Activated CD8-positive, alpha-beta T cell treated with anti-CD3 and anti-CD28 coated beads for 36 hours (primary cell): ENCODE results near the gene MDM4. TPM values are rescaled to one million over a fixed set of nuclear protein-coding genes. Genes with fewer than 3 reads are reported as not detected.
"Not testable (repeated sequence)": the region's sequence is repeated elsewhere in the genome, so short reads cannot be mapped to it uniquely, and the experiment has no call there.

ENCODE experiments used
- ATAC-seq: fragments of 200-7000 bp; cut with Tn5 transposase; one replicate; pipeline ENCODE4 v1.10.0; 2021; ENCODE audit warnings: mild to moderate bottlenecking, moderate library complexity
- CTCF ChIA-PET: fragments of 350-600 bp; sonication (Branson Sonifier 250); formaldehyde crosslinking; loops from one replicate; lab custom pipeline; 2021; ENCODE audit warnings: antibody characterized with exemption; lab: Charles Lee
- POLR2A ChIA-PET: fragments of 350-600 bp; sonication (Branson Sonifier 250); formaldehyde crosslinking; loops from one replicate; lab custom pipeline; 2021; ENCODE audit warnings: antibody characterized with exemption; lab: Charles Lee
- DNase-seq: peaks from one replicate; pipeline ENCODE4 v3.0.0-alpha.2; 2020
- H3K27ac Mint-ChIP-seq: one replicate; pipeline ENCODE4 v1.8.0; 2021; ENCODE audit warnings: mild to moderate bottlenecking, mixed read lengths
- H3K27me3 Mint-ChIP-seq: one replicate; pipeline ENCODE4 v1.8.0; 2021; ENCODE audit warnings: mixed read lengths
- H3K36me3 Mint-ChIP-seq: one replicate; pipeline ENCODE4 v1.8.0; 2021; ENCODE audit warnings: low read depth, mixed read lengths
- H3K4me1 Mint-ChIP-seq: one replicate; pipeline ENCODE4 v1.8.0; 2021; ENCODE audit warnings: low read depth, mixed read lengths
- H3K4me3 Mint-ChIP-seq: one replicate; pipeline ENCODE4 v1.8.0; 2021; ENCODE audit warnings: mild to moderate bottlenecking, moderate library complexity, mixed read lengths
- H3K9me3 Mint-ChIP-seq: one replicate; pipeline ENCODE4 v1.8.0; 2021; ENCODE audit warnings: mixed read lengths
- intact Hi-C: fragments of 100-400 bp; cut with micrococcal nuclease; formaldehyde crosslinking; loops from one replicate; pipeline ENCODE4 v1.10.0; 2022
- total RNA-seq, 2 experiments: library from RNA; stranded (reverse); gene quantifications; one replicate each; pipeline ENCODE4 v1.2.3, GENCODE V29; 2021
- TF ChIP-seq, protein P1 (sequence below): fragments of 200-600 bp; IDR thresholded peaks from one replicate; pipeline ENCODE4 v1.8.0; 2022; ENCODE audit warnings: antibody characterized with exemption, mild to moderate bottlenecking

The MDM4 gene
- total RNA-seq, 2 experiments from 2014 or later = 89.6 to 94.8 TPM

DNA sequence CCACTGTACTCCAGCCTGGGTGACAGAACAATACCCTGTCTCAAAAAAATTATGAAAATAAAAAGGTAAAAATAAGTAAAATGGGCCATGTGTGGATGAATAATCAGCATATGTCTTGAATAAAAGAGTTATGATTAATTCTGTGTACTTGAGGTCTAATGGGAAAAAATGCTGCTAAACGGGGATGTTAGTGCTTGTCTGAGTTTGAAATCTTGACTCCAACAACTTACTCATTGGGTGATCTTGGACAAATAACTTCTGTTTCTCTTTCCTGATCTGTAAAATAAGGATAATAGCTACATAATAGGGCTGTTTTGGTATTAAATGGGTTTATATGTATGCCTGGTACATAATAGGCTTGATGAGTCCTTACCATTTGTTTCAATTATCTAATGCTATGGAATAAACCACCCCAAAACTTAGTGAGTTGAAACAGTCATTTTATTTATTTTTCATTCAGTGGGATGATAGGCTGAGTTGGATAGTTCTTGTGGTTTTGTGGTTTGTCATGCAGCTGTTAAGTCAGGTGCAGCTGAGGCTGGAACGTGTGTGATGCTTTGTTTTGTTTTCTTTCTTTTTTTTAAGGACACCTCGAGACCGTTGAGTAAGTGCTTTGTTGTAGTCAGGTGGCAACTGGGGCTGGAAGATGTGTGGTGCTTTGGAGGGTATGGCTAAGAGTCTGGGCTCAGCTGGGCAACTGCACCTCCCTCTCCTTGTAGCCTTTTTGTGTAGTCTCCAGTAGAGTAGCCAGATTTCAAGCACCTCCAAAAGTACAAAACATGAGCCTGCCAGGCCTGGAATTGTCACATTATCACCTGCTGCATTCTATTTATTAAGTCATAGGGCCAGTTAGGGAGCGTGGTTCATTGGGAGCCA, 4.9 kb downstream of the MDM4 start:
- DNase-seq (peak; percentile 73), ATAC-seq (peak; percentile 44)
- CTCF ChIA-PET = interaction anchor here (1.3 kb wide), 2 partner anchors 48 to 286 kb away, joined by 3 to 4 read pairs; no protein-coding TSS in a partner anchor
- Mint-ChIP-seq H3K27ac (peak overlapping the region; percentile 85), H3K4me3 (peak overlapping the region; percentile 31), H3K27me3 (no peaks in the 10 kb centered on the region), H3K9me3 (peaks cover 11% of the 10 kb centered on the region), H3K4me1 (peaks cover 65% of the 10 kb centered on the region), H3K36me3 (peaks cover 65% of the 10 kb centered on the region)
- intact Hi-C loops = no loop called here
- TF ChIP-seq, protein P1, sequence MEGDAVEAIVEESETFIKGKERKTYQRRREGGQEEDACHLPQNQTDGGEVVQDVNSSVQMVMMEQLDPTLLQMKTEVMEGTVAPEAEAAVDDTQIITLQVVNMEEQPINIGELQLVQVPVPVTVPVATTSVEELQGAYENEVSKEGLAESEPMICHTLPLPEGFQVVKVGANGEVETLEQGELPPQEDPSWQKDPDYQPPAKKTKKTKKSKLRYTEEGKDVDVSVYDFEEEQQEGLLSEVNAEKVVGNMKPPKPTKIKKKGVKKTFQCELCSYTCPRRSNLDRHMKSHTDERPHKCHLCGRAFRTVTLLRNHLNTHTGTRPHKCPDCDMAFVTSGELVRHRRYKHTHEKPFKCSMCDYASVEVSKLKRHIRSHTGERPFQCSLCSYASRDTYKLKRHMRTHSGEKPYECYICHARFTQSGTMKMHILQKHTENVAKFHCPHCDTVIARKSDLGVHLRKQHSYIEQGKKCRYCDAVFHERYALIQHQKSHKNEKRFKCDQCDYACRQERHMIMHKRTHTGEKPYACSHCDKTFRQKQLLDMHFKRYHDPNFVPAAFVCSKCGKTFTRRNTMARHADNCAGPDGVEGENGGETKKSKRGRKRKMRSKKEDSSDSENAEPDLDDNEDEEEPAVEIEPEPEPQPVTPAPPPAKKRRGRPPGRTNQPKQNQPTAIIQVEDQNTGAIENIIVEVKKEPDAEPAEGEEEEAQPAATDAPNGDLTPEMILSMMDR = no peak
- POLR2A ChIA-PET = interaction anchor here (0.7 to 2.1 kb wide), 4 partner anchors 10 to 1198 kb away, joined by 3 to 11 read pairs (median 3); no protein-coding TSS in a partner anchor

- H3K4me3 Mint-ChIP-seq, DNase-seq, H3K27me3 Mint-ChIP-seq, H3K9me3 Mint-ChIP-seq, intact Hi-C loops, ATAC-seq: not testable (repeated sequence)
- Mint-ChIP-seq H3K36me3 (peaks cover 69% of the 10 kb centered on the region), H3K4me1 (peaks cover 66% of the 10 kb centered on the region), H3K27ac (peak overlapping the region; percentile 78)
- ChIA-PET CTCF (interaction anchor here (1.1 to 1.3 kb wide), 2 partner anchors 16 to 47 kb away, joined by 3 read pairs; no protein-coding TSS in a partner anchor), POLR2A (interaction anchor here (0.8 to 2.1 kb wide), 4 partner anchors 9 to 66 kb away, joined by 3 to 11 read pairs (median 3); no protein-coding TSS in a partner anchor)
Observed at GRCh38 chr1:204521941-204522521, 5.8 kb downstream of the MDM4 start.

DNA sequence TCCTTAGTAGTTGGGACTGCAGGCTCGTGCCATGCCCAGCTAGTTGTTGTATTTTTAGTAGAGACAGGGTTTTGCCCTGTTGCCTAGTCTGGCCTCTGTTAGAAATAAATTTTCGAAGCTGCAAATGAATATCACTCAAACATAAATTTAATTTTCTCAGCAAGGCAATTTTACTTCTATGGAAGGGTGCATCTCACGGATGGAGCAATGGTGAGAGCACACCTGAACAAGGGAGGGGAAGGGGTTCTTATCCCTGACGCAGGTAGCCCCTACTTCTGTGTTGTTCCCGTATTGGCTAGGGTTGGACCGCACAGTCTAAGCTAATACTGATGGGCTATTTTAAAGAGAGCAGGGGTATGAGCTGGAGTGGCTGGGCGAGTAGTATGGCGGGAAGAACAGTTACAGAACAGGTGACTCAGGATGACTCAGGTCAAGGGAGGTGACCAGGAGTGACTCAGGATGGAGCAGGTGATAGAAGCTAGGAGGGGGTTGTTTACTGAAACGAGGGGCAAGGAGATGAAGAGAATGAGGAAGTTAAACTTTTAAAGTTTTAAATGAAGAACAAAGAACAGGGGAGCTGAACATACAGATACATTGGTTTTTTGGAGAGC, 7.5 kb downstream of the MDM4 start:
- CTCF ChIA-PET = interaction anchor here (1.5 to 2.0 kb wide), 2 partner anchors 42 to 283 kb away, joined by 4 to 6 read pairs; no protein-coding TSS in a partner anchor
- Mint-ChIP-seq H3K27me3 (no peaks in the 10 kb centered on the region), H3K27ac (peak overlapping the region; percentile 78), H3K36me3 (peaks cover 63% of the 10 kb centered on the region), H3K4me1 (peaks cover 55% of the 10 kb centered on the region), H3K9me3 (peaks cover 10% of the 10 kb centered on the region), H3K4me3 (no peak overlapping the region)
- ATAC-seq (peak; percentile 12), DNase-seq (peak; percentile 52)
- POLR2A ChIA-PET = interaction anchor here (1.4 to 2.0 kb wide), 5 partner anchors 9 to 33 kb away, joined by 4 to 7 read pairs (median 7); no protein-coding TSS in a partner anchor
- TF ChIP-seq, protein P1 = no peak
- intact Hi-C loops = no loop called here

DNA sequence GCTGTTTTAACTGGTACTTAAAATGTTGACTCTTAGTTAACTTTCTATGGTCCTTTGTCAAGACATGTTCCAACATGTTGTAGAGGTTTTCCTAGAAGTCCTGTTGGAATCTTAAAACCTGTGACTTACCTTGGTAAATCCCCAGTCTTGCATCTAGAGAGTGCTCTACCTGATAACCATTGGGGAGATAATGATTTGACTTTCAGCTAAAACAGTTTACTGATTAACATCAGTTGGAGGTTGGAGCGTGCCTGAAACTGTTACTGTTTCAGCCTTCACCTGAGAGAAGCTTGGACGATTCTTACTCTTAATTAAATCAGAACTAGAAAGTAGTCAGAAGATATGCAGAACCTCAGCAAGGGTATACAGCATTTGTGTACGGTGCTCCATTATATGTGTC, 8.8 kb downstream of the MDM4 start:
- ATAC-seq (no peak), DNase-seq (no peak)
- POLR2A ChIA-PET = interaction anchor here (1.4 to 1.7 kb wide), 3 partner anchors 8 to 31 kb away, joined by 4 to 7 read pairs (median 7); partner anchors contain the start of gene MDM4

More for the DNA sequence above, 8.8 kb downstream of the MDM4 start:
- CTCF ChIA-PET = interaction anchor here (1.1 to 5.6 kb wide), 6 partner anchors 9 to 41 kb away, joined by 3 to 25 read pairs (median 4); partner anchors contain the start of gene MDM4
- intact Hi-C loops = no loop called here
- no peak overlapping the region for H3K4me3 Mint-ChIP-seq
- H3K36me3 Mint-ChIP-seq = peaks cover 58% of the 10 kb centered on the region
- TF ChIP-seq, protein P1 = no peak
- peak overlapping the region; percentile 78 for H3K27ac Mint-ChIP-seq
- peaks cover 44% of the 10 kb centered on the region for H3K4me1 Mint-ChIP-seq
- H3K9me3 Mint-ChIP-seq = peaks cover 10% of the 10 kb centered on the region
- H3K27me3 Mint-ChIP-seq = no peaks in the 10 kb centered on the region
